Adrenal gland (tissue), 12 donors: Measurements from ENCODE around the gene SLC35G2. TPM values are rescaled to one million over a fixed set of nuclear protein-coding genes. Genes with fewer than 3 reads are reported as not detected.
A peak's percentile ranks its signal among the peaks of the same experiment; 100 is the strongest.

Source experiments
- DNase-seq, 7 donors: peaks; one replicate each; pipeline ENCODE4 v3.0.0-alpha.2; 2019 to 2020
- H3K27ac ChIP-seq, 5 donors: fragments of 200-600 bp; sonication (generic) in 4 of 5; 1 replicate in 3 of 5; 2 replicates in 2 of 5; pipeline versions ENCODE4 v1.5.1 to v1.8.0; 2016 to 2020; ENCODE audit warnings: mild to moderate bottlenecking in 1 of 5
- H3K27me3 ChIP-seq: fragments of 200-600 bp; 2 replicates; pipeline ENCODE4 v1.8.0; 2021
- H3K36me3 ChIP-seq, 2 donors: fragments of 200-600 bp; replicated peaks in 1 of 2; 1 replicate in 1 of 2; 2 replicates in 1 of 2; pipeline versions ENCODE4 v1.5.1 to v1.8.0; 2018 to 2022
- H3K4me1 ChIP-seq, 2 donors: fragments of 200-600 bp; replicated peaks in 1 of 2; 1 replicate in 1 of 2; 2 replicates in 1 of 2; pipeline versions ENCODE4 v1.5.1 to v1.8.0; 2018 to 2021
- H3K4me3 ChIP-seq, 4 donors: fragments of 200-600 bp; sonication (generic) in 3 of 4; one replicate each; pipeline ENCODE4 v1.5.1; 2016 to 2018
- H3K9me3 ChIP-seq, 3 donors: fragments of 200-600 bp; sonication (generic) in 1 of 3; replicated peaks in 1 of 3; 1 replicate in 2 of 3; 2 replicates in 1 of 3; pipeline versions ENCODE4 v1.5.1 to v1.8.0; 2016 to 2021
- POLR2A ChIP-seq, 2 donors: fragments of 450-650 bp; IDR thresholded peaks; one replicate each; pipeline ENCODE4 v1.6.1; 2017; ENCODE audit warnings: antibody characterized with exemption in 2 of 2, mild to moderate bottlenecking in 2 of 2, moderate library complexity in 1 of 2
- WGBS, 4 donors: extraction: QIAGEN DNeasy Blood & Tissue Kit in 2 of 4; methylation state at CpG; one replicate each; pipeline versions ENCODE4 v1.1.5 to v1.1.7; 2013 to 2017; 5-methylcytosine and 5-hydroxymethylcytosine counted together
- intact Hi-C, 2 donors: fragments of 100-400 bp; cut with DNase I; formaldehyde crosslinking; loops; one replicate each; pipeline versions ENCODE4 v1.14.1 to v1.15.0; 2022 to 2023
- polyA plus RNA-seq, 3 donors: library from polyadenylated mRNA; stranded (reverse); fragments of 200-250 nt in 2 of 3; fragments of 350-450 nt in 1 of 3; fragmentation: Illumina TruSeq in 1 of 3; extraction: RNeasy Lipid Tissue Mini Kit (QIAGEN cat#74804) in 1 of 3; gene quantifications; one replicate each; pipeline ENCODE4 v1.2.3, GENCODE V29; 2013 to 2014
- total RNA-seq, 9 donors: library from RNA; depleted of rRNA in 4 of 9; stranded (reverse); fragments of >200 nt in 4 of 9; fragments of 120-200 nt in 1 of 9; fragmentation: NEBNext Ultra II Directional in 1 of 9; extraction: Animal tissue kit (Norgen Biotek cat#: 25700) in 1 of 9; gene quantifications; one replicate each; pipeline versions ENCODE4 v1.1.0 to v1.2.4, GENCODE V29; 2013 to 2023
- TF ChIP-seq, protein P1 (sequence below), 6 experiments: fragments of 450-650 bp in 4 of 6; fragments of 200-600 bp in 2 of 6; sonication (generic) in 1 of 6; IDR thresholded peaks; 1 replicate in 5 of 6; 2 replicates in 1 of 6; pipeline versions ENCODE4 v1.5.1 to v1.8.0; 2016 to 2021; ENCODE audit warnings: antibody characterized with exemption in 6 of 6, mild to moderate bottlenecking in 2 of 6, moderate library complexity in 1 of 6
- donor health status: healthy with polysubstance abuse.
- donor health status: Bipolar disorder and iron deficiency.
- donor health status: DM: yes; HTN: yes; CAD: no.
- donor health status: DM: no; HTN: no; CAD: no.
- donor health status: DM: no; HTN: no; CAD: no.
- donor health status: DM: yes; HTN: yes; CAD: no.

Gene SLC35G2
- total and polyA plus RNA-seq, 12 donors: 6.4 to 38.0 (median 17.0) TPM

DNA sequence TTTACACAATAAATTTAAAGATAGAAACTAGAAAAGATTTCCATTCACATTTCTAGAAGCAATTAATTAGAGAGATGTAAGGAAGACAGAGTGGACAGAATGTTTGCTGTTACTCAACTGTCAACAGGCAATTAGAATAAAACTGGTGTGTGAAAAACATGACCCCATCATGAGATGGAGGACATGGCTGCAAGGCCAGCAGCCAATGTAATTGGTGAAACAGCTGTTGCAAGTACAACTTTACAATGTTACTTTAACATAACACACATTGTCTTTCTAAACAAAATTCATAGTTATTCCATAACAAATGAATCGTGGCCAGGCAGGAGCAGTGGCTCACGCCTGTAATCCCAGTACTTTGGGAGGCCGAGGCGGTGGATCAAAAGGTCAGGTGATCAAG, 38.2 kb upstream of the SLC35G2 start:
- no peaks in the 10 kb centered on the region for H3K9me3 ChIP-seq

DNA sequence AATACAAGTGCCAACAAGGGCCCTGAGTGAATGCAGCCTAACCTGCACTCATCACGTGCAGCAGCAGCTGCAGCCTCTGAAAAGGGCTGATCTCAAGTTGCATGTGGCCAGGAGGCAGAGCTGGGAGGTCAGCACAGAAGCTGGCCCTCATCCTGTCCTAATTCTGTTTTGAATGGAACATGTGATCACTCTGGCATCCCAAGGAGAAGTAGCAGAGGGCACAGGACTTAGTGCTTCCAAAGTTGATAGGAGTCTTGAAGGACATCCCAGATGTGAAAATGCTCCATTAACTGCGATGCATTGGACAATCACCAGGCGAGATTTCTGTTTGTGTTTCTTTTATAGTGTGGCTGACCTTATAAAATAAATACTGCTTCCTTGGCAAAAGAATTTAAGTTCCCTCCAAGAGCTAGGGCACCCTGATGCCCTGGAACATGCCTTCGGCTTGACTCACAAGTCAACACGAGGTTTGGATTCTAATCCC, 35.2 kb upstream of the SLC35G2 start:
- WGBS, 4 donors: 74 to 79% (median 74%) methylated on average over 5 of the region's 5 CpGs
- no peaks in the 10 kb centered on the region for H3K9me3 ChIP-seq
- H3K4me3 ChIP-seq: no peak overlapping the region
- no peaks in the 10 kb centered on the region for H3K27me3 ChIP-seq
- TF ChIP-seq, protein P1, sequence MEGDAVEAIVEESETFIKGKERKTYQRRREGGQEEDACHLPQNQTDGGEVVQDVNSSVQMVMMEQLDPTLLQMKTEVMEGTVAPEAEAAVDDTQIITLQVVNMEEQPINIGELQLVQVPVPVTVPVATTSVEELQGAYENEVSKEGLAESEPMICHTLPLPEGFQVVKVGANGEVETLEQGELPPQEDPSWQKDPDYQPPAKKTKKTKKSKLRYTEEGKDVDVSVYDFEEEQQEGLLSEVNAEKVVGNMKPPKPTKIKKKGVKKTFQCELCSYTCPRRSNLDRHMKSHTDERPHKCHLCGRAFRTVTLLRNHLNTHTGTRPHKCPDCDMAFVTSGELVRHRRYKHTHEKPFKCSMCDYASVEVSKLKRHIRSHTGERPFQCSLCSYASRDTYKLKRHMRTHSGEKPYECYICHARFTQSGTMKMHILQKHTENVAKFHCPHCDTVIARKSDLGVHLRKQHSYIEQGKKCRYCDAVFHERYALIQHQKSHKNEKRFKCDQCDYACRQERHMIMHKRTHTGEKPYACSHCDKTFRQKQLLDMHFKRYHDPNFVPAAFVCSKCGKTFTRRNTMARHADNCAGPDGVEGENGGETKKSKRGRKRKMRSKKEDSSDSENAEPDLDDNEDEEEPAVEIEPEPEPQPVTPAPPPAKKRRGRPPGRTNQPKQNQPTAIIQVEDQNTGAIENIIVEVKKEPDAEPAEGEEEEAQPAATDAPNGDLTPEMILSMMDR (IDR thresholded peaks at IDR 0.05): no peak
- no peak for TF ChIP-seq POLR2A (IDR thresholded peaks at IDR 0.05)
- intact Hi-C loops: no loop called here
- no peak for DNase-seq
- no peaks in the 10 kb centered on the region for H3K36me3 ChIP-seq
- H3K27ac ChIP-seq: no peak overlapping the region
- H3K4me1 ChIP-seq: peaks cover 7 to 13% of the 10 kb centered on the region in 2 donors

More for the DNA sequence above, 38.2 kb upstream of the SLC35G2 start:
- no peak for DNase-seq
- H3K36me3 ChIP-seq: no peaks in the 10 kb centered on the region
- no peak overlapping the region for H3K4me3 ChIP-seq
- no peaks in the 10 kb centered on the region for H3K4me1 ChIP-seq
- intact Hi-C loops: no loop called here
- 84 to 96% (median 89%) methylated on average over 4 of the region's 4 CpGs for WGBS, 4 donors
- TF ChIP-seq, protein P1 (IDR thresholded peaks at IDR 0.05): no peak
- no peak for TF ChIP-seq POLR2A (IDR thresholded peaks at IDR 0.05)
- H3K27me3 ChIP-seq: no peaks in the 10 kb centered on the region
- no peak overlapping the region for H3K27ac ChIP-seq

DNA sequence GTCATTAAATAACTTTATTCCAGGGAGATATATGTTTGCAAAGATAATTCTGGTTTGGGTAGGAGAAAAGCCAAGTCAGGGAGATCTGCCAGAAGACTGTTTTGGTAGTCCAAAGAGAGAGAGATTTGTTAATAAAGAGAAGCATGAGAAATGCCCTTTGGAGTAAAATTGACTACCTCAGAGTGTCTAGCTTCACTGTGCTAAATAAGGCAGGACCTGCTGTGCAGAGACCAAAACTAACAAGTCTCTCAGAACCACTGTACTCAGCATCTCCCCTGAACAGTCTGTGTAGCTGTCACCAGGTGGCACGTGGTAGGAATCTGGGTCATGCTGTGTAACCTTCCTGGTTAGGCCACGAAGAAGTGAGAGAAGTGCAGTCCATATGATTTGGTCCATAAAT, 31.6 kb upstream of the SLC35G2 start:
- H3K9me3 ChIP-seq: no peaks in the 10 kb centered on the region
- TF ChIP-seq, protein P1 (IDR thresholded peaks at IDR 0.05): no peak
- no peak for TF ChIP-seq POLR2A (IDR thresholded peaks at IDR 0.05)
- 15 to 24% (median 19%) methylated on average over 2 of the region's 2 CpGs for WGBS, 4 donors
- H3K27ac ChIP-seq: peak overlapping the region in 2 of 5 donors; percentile 31 to 82
- no peaks in the 10 kb centered on the region for H3K36me3 ChIP-seq
- DNase-seq: peak in 6 of 7 donors; percentile 21 to 61 (median 26)
- intact Hi-C loops: no loop called here
- H3K27me3 ChIP-seq: no peaks in the 10 kb centered on the region
- peaks cover 7 to 13% of the 10 kb centered on the region in 2 donors for H3K4me1 ChIP-seq
- peak overlapping the region in 1 of 4 donors; percentile 39 for H3K4me3 ChIP-seq

DNA sequence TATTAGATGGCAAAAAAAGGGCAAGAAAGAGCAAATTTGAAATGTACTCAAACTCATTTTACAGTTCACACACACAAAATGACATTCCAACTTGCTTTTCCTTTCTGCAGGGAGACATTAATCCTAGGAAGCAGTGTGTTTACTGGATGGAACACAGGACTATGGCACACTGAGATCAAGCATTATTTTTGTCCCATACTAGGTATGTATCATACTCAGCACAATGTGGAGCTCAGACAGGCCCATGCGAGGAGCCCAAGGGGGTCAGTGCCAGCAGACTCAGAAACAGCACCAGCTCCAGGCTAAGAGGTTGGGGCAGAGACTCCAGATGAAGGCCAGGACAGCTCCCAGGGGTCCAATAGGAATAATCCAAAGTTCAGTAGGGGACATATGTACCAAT, 30.8 kb upstream of the SLC35G2 start:
- TF ChIP-seq, protein P1 (IDR thresholded peaks at IDR 0.05): no peak
- TF ChIP-seq POLR2A (IDR thresholded peaks at IDR 0.05): no peak
- WGBS, 4 donors: 86 to 94% (median 91%) methylated on average over 1 of the region's 1 CpG
- intact Hi-C loops: no loop called here

More for the DNA sequence above, 30.8 kb upstream of the SLC35G2 start:
- Histone ChIP-seq H3K36me3 (no peaks in the 10 kb centered on the region), H3K27ac (no peak overlapping the region), H3K4me1 (peaks cover 7 to 13% of the 10 kb centered on the region in 2 donors), H3K4me3 (no peak overlapping the region), H3K9me3 (no peaks in the 10 kb centered on the region), H3K27me3 (no peaks in the 10 kb centered on the region)
- DNase-seq: no peak
